Measurements from ENCODE around the gene CGB5. TPM values are rescaled to one million over a fixed set of nuclear protein-coding genes. Genes with fewer than 3 reads are reported as not detected.

CGB5 gene
- total RNA-seq, 4 donors from 2014 or later: not detected

DNA sequence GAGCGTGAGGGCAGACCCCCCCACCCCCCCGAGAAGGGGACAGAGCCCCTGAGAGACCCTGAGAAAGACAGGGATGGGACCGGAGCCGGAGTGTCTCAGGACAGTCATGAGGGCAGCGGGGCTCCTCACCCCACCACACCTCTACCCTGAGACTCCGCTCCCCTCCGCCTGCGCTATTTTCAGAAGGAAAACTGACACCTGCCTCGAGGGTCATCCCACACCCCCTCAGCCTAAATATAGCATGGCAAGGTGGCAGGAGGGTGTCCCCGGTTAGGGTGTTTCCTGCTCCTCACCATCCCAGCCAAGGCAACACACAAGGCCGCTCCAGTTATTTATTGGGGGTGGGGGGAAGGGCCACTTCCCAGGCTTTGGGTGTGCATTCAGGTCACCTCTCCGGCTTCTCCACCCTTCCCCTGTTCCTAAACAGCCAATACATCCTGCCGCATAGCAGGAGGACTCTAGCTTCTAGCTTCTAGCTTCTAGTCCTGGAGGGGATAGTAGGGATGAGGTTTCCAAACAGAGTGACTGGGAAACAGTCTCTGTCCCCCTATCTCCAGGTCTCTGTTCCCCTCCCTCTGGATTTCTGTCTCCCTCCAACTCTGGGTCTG lies 22.4 kb downstream of the CGB5 start:
- WGBS, 2 donors: 44 to 53% methylated on average over 10 to 13 of the region's 13 CpGs

DNA sequence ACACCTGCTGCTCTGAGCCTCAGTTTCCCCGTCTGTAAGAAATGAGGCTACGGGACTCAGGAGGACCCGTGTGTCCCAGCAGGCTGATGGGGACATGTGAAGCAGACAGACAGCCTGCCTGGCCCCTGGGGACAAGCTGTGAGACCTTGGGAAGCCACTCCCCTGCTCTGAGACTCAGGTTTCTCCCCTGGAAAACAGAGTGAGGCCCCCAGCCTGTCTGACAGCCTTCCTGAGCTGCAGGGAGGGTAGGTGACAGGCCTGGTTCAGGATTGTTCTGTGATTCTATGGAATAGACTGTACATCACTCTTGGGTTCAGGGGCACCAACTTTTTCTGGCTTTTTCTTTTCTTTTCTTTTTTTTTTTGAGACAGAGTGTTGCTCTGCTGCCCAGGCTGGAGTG lies 23.9 kb downstream of the CGB5 start:
- peaks cover 0 to 6% (median 0%) of the 10 kb centered on the region in 4 donors for H3K9me3 ChIP-seq
- H3K4me3 ChIP-seq: no peak overlapping the region
- DNase-seq (ENCODE audit: low spot score in 2 of 2): no peak
- no peak overlapping the region for H3K27ac ChIP-seq
- H3K36me3 ChIP-seq: no peaks in the 10 kb centered on the region
- WGBS, 2 donors: 48 to 58% methylated on average over 3 of the region's 3 CpGs
- peaks cover 6 to 96% of the 10 kb centered on the region in 2 donors for H3K27me3 ChIP-seq
- H3K4me1 ChIP-seq: peaks cover 0 to 18% (median 6%) of the 10 kb centered on the region in 4 donors
- TF ChIP-seq, protein P1, sequence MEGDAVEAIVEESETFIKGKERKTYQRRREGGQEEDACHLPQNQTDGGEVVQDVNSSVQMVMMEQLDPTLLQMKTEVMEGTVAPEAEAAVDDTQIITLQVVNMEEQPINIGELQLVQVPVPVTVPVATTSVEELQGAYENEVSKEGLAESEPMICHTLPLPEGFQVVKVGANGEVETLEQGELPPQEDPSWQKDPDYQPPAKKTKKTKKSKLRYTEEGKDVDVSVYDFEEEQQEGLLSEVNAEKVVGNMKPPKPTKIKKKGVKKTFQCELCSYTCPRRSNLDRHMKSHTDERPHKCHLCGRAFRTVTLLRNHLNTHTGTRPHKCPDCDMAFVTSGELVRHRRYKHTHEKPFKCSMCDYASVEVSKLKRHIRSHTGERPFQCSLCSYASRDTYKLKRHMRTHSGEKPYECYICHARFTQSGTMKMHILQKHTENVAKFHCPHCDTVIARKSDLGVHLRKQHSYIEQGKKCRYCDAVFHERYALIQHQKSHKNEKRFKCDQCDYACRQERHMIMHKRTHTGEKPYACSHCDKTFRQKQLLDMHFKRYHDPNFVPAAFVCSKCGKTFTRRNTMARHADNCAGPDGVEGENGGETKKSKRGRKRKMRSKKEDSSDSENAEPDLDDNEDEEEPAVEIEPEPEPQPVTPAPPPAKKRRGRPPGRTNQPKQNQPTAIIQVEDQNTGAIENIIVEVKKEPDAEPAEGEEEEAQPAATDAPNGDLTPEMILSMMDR (IDR thresholded peaks at IDR 0.05): no peak
- TF ChIP-seq POLR2A (IDR thresholded peaks at IDR 0.05) (no peak), EP300 (IDR thresholded peaks at IDR 0.05) (no peak)

More for the DNA sequence above, 22.4 kb downstream of the CGB5 start:
- TF ChIP-seq EP300 (IDR thresholded peaks at IDR 0.05) (no peak), POLR2A (IDR thresholded peaks at IDR 0.05) (no peak)
- TF ChIP-seq, protein P1 (IDR thresholded peaks at IDR 0.05): no peak
- no peak for DNase-seq (ENCODE audit: low spot score in 2 of 2)
- peaks cover 0 to 11% (median 6%) of the 10 kb centered on the region in 4 donors for H3K4me1 ChIP-seq
- H3K36me3 ChIP-seq: no peaks in the 10 kb centered on the region
- H3K4me3 ChIP-seq: no peak overlapping the region
- H3K9me3 ChIP-seq: peaks cover 0 to 6% (median 0%) of the 10 kb centered on the region in 4 donors
- H3K27ac ChIP-seq: no peak overlapping the region
- peaks cover 2 to 97% of the 10 kb centered on the region in 2 donors for H3K27me3 ChIP-seq

DNA sequence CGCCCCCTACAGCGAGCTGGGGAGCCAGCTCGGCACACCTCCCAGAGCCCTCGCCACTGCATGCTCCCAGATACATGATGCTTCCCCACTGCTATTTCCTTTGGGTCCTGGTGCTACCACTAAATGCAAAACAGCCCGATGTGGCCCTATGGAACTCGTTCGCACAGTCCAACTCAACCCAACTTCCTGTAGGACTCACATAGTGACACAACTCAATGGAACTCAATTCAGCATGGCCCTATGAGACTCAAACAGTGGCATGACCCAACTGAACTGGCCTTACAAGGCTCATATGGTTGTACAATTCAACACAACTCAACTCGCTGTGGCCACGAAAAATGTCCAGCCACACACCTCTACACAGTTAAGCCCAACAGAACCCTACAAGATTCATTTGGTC lies 25.4 kb downstream of the CGB5 start:
- Histone ChIP-seq H3K4me3 (no peak overlapping the region), H3K27ac (no peak overlapping the region), H3K9me3 (peaks cover 0 to 6% (median 0%) of the 10 kb centered on the region in 4 donors), H3K4me1 (peaks cover 0 to 18% (median 6%) of the 10 kb centered on the region in 4 donors), H3K36me3 (no peaks in the 10 kb centered on the region), H3K27me3 (peaks cover 6 to 95% of the 10 kb centered on the region in 2 donors)
- TF ChIP-seq POLR2A (IDR thresholded peaks at IDR 0.05) (no peak), EP300 (IDR thresholded peaks at IDR 0.05) (no peak)
- TF ChIP-seq, protein P1 (IDR thresholded peaks at IDR 0.05): no peak
- WGBS, 2 donors: 88 to 95% methylated on average over 9 of the region's 9 CpGs
- DNase-seq (ENCODE audit: low spot score in 2 of 2): no peak

DNA sequence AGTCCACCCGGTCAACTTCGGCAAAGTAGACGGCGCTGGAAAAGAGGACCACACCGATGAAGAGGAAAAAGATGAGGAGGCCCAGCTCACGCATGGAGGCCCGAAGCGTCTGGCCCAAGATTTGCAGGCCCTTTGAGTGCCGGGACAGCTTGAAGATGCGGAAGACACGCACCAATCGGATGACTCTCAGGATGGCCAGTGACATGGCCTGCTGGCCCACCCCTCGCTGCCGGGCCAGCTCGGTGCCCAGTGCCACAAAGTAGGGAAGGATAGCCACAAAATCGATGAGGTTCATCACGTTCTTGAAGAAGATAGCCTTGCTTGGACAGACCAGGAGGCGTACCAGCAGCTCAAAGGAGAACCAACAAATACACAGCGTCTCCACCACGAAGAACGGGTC lies 26.8 kb downstream of the CGB5 start:
- H3K4me1 ChIP-seq: peaks cover 0 to 7% (median 0%) of the 10 kb centered on the region in 4 donors
- H3K27ac ChIP-seq: no peak overlapping the region
- 92 to 94% methylated on average over 21 of the region's 21 CpGs for WGBS, 2 donors
- no peaks in the 10 kb centered on the region for H3K36me3 ChIP-seq
- no peak overlapping the region for H3K4me3 ChIP-seq
- no peak for DNase-seq (ENCODE audit: low spot score in 2 of 2)
- peaks cover 0 to 6% (median 0%) of the 10 kb centered on the region in 4 donors for H3K9me3 ChIP-seq
- H3K27me3 ChIP-seq: peaks cover 4 to 87% of the 10 kb centered on the region in 2 donors
- TF ChIP-seq, protein P1 (IDR thresholded peaks at IDR 0.05): no peak
- TF ChIP-seq EP300 (IDR thresholded peaks at IDR 0.05) (no peak), POLR2A (IDR thresholded peaks at IDR 0.05) (no peak)

DNA sequence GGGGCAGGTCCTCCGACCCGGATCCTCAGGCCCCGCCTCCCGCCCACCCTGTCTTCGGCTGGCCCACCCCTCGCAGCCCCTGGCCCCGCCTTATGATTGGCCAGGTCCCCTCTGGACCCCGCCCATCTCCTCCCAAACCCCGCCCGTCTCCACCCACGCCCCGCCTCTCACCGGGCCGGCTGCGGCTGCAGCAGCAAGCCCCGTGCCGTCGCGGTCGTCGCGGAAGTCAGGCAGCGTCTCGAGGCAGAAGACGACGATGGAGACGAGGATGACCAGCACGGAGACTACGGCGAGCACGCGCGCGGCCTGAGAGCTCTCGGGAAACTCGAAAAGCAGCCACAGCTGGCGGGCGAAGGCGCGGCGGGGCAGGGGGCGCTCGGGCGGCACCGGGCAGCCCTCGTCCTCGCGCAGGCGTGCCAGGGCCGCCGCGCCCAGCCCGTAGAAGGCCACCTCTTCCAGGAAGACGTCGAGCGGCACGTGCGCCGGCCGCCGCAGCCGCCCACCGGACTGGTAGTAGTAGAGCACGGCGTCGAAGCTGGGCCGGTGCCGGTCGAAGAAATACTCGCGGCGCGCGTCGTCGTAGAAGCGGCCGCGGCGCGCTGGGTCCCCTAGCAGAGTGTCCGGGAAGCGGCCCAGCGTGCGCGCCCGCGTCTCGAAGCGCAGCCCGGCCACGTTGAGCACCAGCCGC lies 28.4 kb downstream of the CGB5 start:
- peaks cover 0 to 6% (median 0%) of the 10 kb centered on the region in 4 donors for H3K9me3 ChIP-seq
- 5 to 7% methylated on average over 21 to 74 of the region's 93 CpGs for WGBS, 2 donors
- DNase-seq (ENCODE audit: low spot score in 2 of 2): no peak
- TF ChIP-seq, protein P1 (IDR thresholded peaks at IDR 0.05): no peak
- TF ChIP-seq EP300 (IDR thresholded peaks at IDR 0.05) (no peak), POLR2A (IDR thresholded peaks at IDR 0.05) (no peak)
- H3K4me1 ChIP-seq: peaks cover 0 to 7% (median 0%) of the 10 kb centered on the region in 4 donors
- H3K36me3 ChIP-seq: no peaks in the 10 kb centered on the region
- H3K27ac ChIP-seq: no peak overlapping the region
- no peak overlapping the region for H3K4me3 ChIP-seq
- H3K27me3 ChIP-seq: peaks cover 4 to 73% of the 10 kb centered on the region in 2 donors

Measured in tibial nerve (tissue), 4 donors.